Measurements from ENCODE around the gene PAXX.

Gene PAXX

GRCh38 chr9:136980669-136981478, 11.3 kb upstream of the PAXX start:
- in situ Hi-C loops (cut with MboI; ENCODE audit: low sequenced_read_pairs), result no loop called here

GRCh38 chr9:136981588-136982231, 10.5 kb upstream of the PAXX start:
- in situ Hi-C loops (cut with MboI; ENCODE audit: low sequenced_read_pairs), result no loop called here

DNA sequence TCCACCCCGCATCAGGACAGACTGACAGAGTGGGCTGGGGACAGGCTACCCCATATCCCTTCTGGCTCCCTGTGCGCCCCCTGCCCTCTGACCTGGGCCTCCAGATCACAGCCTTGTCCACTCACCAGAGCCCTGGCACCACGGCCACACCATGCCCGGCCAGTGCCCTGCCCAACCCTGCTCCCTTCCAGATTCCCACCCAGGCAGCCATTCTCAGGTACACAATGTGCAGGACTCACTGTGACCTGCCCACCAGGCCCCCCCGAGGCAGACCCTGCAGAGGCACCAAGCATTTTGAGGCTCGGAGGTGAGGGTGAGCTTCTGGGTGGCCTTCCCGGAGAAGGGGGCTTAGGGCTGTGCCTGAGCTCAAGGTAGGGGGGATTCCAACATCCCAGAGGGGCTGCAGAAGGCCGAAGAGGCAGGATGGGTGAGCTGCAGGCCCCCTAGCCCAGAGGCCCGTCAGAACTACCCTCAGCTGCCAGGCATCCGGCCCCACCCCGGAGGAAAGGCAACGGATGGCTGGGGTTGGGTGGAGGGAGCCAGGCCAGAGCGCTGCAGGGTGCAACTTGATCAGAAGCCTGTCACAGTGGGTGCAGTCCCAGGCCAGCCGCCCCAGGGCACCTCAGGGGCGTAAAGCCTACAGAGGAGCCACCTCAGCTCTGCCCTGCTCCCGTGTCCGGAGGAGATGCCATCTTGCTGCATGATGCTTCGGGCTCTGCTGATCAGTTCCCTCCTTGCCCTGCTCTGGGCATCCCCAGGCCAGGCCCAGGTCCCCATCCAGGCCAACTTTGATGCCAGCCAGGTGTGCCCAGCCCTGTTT, 9.8 kb upstream of the PAXX start, which contains the start of gene LCNL1:
LCNL1 (plus strand) TSS at position 762 of the 820 bp plus-strand sequence. CDS start 594 bp downstream, outside the sequence.
- in situ Hi-C loops (cut with MboI; ENCODE audit: low sequenced_read_pairs), result no loop called here

- in situ Hi-C loops (cut with MboI; ENCODE audit: low sequenced_read_pairs), result no loop called here
These were observed 9.1 kb upstream of the PAXX start for GRCh38 chr9:136983167-136983566.

DNA sequence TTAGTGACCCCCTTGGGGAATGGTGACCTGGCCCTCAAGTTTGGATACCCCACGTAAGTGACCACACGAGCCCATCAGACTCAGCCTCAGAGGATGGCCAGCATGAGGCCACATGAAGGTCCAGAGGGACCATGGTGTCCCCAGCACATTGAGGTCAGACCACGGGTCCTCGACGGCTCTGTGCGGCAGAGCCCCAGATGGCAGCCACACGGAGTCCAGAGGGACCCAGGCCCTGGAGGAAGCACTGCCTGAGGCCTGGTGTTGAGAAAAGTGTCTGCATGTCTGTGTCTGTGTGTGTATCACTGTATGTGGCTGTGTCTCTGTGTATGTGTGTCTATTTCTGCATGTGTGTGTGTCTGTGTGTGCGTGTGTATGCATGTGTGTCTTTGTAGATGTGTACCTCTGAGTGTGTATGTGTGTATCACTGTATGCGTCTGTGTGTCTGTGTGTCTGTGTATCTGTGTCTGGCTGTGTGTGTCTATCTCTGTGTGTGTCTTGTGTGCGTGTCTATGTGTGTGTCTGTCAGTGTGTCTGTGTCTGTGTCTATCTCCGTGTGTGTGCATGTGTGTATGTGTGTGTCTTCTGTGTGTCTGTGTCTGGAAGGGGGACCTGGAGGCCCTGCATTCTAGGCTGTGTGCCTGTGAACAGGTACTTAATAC, 8.4 kb upstream of the PAXX start:
- in situ Hi-C loops (cut with MboI; ENCODE audit: low sequenced_read_pairs), result no loop called here

GRCh38 chr9:136984464-136985026, 7.7 kb upstream of the PAXX start:
- in situ Hi-C loops (cut with MboI; ENCODE audit: low sequenced_read_pairs), result no loop called here

GRCh38 chr9:136985027-136985602, 7.1 kb upstream of the PAXX start:
- in situ Hi-C loops (cut with MboI; ENCODE audit: low sequenced_read_pairs), result no loop called here

DNA sequence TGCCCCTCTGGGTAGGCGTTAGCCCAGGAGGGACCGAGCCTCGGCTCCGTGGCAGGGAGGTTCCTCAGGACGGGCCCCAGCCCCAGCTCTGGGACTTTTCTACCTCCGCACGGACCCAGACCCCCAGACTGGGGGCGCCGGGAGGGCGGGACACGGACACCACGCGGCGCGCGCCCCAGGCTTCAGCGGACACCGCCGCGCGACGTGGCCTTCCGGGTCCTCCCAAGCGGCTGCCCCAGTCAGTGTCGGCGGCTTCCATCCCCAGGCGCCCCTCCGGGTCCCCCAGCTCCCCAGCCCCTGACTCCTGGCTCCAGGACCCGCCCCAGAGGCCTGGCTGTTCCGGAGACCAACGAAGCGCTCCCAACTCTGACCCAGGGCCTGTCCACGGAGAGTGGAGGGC, 6.4 kb upstream of the PAXX start:
- in situ Hi-C loops (cut with MboI; ENCODE audit: low sequenced_read_pairs), result no loop called here

- in situ Hi-C loops (cut with MboI; ENCODE audit: low sequenced_read_pairs), result no loop called here
These were observed 3.4 kb upstream of the PAXX start for GRCh38 chr9:136988872-136989271.

DNA sequence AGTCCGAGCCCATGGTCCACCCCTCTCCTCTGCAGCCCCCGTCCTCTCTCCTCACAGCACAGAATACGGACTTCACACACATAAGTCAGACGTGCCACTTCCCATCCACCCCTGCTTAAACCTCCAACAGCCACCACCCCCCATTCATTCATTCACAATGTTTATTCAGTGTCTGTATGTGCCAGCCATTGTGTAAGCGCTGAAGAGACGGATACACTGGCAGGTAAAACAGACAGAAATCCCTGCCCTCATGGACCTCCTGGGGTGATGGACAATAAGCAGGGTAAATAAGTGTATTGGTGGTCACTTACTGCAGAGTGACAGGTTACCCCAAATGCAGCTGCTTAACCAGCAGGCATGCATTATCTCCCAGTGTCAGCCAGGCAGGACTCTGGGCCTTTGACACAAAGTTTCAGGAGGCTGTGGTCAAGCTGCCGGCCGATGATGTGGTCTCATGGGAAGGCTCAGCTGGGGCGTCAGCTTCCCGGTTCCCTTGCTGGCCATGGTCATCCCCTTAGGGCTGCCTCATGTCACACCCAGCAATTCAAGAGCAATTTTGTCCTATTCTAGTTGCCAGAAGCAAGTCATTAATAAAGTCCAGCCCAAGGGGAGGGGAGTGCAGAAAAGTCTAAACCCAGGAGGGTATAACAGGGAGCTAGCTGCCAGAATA, 1.8 kb upstream of the PAXX start:
- in situ Hi-C loops (cut with MboI; ENCODE audit: low sequenced_read_pairs), result no loop called here

- in situ Hi-C loops (cut with MboI; ENCODE audit: low sequenced_read_pairs), result no loop called here
These were observed 672 bp downstream of the PAXX start for GRCh38 chr9:136992819-136993369.

GRCh38 chr9:136994180-136994887, 2.1 kb downstream of the PAXX start:
- in situ Hi-C loops (cut with MboI; ENCODE audit: low sequenced_read_pairs), result no loop called here

- in situ Hi-C loops (cut with MboI; ENCODE audit: low sequenced_read_pairs), result no loop called here
These were observed 2.6 kb downstream of the PAXX start for GRCh38 chr9:136994888-136995230.

- in situ Hi-C loops (cut with MboI; ENCODE audit: low sequenced_read_pairs), result no loop called here
These were observed 3.1 kb downstream of the PAXX start for GRCh38 chr9:136995362-136995761.

GRCh38 chr9:136995772-136996311, 3.6 kb downstream of the PAXX start:
- in situ Hi-C loops (cut with MboI; ENCODE audit: low sequenced_read_pairs), result no loop called here

GRCh38 chr9:136996361-136997292, 4.4 kb downstream of the PAXX start, which contains the start of gene CLIC3:
Gene CLIC3 (minus strand): TSS chr9:136996568. CDS start chr9:136996543, 25 bp downstream.
- in situ Hi-C loops (cut with MboI; ENCODE audit: low sequenced_read_pairs), result no loop called here

GRCh38 chr9:136997371-136997770, 5.1 kb downstream of the PAXX start:
- in situ Hi-C loops (cut with MboI; ENCODE audit: low sequenced_read_pairs), result no loop called here

All from HL-60/S4 treated with phorbol 12-myristate 13-acetate at 8.2 ng/mL for 4 days and 3 days (cell line).